GM21515 (cell line): ENCODE results near the gene MAP2K3.
A peak's percentile ranks its signal among the peaks of the same experiment; 100 is the strongest.

Source experiments
- ATAC-seq: cut with Tn5 transposase; IDR thresholded peaks from one replicate; pipeline ENCODE4 v1.9.1; 2021; ENCODE audit not compliant: unreplicated experiment

MAP2K3 gene

DNA sequence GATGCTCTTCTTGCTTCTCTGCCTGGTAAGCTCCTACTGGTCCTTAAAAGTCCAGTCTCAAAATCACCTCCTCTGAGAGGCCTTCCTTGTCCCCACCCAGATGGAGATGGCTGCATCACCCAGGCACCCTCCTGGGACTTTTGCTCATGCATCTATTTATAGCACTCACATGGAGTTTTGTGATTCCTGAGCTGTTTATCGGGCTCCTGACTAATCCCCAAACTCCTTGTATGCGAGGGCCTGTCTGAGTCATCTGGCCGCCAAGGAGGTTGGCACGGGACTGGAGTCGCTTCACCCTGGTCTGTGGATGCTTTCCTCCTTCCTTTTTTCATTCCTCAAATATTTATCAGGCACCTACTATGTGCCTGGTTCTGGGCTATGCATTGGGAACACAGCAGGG is 2.3 kb upstream of the MAP2K3 start:
- no peak for ATAC-seq

DNA sequence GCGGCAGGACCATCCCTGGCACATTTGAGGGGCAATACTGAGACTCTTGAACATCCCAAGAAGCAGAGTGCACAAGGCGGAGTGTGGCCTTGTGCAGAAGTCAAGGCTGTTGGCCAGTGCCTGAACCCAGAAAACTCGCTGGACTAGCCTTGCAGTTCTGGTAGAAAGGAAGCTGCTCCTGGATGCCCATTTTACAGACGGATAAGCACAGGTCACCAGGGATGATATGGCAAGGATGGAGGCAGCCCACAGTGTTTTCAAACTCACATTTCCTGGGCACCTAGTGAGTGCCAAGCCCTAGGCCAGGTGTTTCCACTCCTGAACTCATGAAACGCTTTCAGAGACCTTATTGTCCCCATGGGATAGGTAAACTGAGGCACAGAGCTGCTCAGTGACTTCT is 1.7 kb upstream of the MAP2K3 start:
- no peak for ATAC-seq

GRCh38 chr17:21283482-21284318 is 811 bp upstream of the MAP2K3 start:
- ATAC-seq, result peak; percentile 21

DNA sequence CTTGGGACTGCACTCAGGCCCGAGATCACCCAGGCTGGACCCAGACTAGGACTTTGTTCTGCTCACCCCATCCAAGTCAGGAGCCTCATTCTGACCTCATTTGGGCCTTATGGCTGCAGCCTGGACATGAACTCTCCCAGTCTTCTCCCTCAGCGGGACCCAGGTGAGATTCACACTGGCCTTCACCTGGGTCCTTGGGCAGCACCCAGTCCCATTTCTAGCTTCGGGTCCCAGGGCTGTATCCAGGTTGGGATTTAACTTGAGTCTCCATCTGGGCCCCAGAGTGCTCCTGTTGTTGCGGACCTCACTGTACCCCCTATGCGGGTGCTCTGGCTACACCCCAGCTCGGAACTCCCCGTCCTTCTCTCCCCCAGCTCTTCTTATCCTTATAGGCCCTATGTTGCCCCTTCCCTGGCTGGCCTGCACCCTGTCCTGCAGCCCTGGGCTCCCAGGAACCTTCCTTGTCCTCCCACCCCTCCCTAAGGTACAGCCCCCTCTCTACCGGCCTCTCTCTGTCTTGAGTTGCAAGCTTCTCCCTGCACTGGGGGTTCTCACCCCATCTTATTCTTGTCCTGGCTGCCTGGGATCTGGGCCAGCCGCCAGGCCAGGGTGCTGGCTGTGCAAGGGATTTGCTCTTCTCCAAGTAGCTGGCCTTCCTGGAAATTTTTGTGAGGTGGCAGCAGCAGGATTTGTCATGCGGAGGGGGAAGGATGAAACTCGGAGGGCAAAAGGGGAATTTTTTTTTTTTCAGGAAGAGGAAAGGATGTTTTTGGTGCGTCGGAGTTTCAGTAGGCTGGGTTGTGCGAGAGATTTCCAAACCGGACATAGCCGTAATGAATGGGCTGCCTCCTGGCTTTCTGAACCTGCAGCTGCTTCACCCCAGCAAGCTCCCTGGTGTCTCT is 904 bp downstream of the MAP2K3 start:
- no peak for ATAC-seq

- no peak for ATAC-seq
Measured at GRCh38 chr17:21286066-21286770, 1.7 kb downstream of the MAP2K3 start.

DNA sequence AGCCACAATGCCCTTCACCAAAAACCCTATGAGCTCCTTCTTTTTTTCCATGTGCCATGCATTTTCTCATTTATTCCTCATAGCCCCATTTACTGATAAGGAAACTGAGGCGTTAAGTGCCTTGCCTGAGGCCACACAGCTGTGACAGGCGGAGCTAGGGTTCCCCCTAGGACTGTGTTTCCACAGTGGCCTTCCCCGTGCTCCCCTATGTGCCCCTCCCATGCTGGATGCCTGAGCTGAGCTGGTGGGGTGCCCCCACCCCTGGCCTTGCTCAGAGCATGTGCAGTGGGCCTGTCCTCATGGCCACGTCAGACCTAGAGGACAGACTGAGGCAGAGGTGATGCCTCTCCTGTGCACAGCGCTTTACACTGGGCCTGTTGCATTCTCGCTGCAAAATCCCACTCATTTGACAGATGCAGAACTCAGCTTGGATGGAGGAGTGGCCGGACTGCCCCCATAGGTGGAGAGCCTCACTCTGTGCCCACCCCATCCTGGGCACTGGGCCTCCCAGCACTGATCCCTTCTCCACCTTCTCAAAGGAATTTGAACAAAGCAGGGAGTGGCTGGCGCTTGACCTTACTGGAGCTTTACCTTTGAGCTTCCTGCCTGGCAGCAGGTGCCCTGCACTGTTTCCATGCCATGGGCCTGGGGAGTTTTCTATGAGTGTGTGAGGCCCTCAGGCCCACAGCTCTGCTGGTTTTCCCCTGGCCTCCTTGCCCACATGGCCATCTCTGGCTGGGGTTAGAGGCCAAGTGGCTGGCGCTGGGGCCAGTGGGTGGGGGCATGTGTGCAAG is 2.6 kb downstream of the MAP2K3 start:
- ATAC-seq, result no peak

GRCh38 chr17:21287703-21288449 is 3.4 kb downstream of the MAP2K3 start:
- ATAC-seq, result no peak

GRCh38 chr17:21288571-21289017 is 4.1 kb downstream of the MAP2K3 start:
- ATAC-seq, result no peak

DNA sequence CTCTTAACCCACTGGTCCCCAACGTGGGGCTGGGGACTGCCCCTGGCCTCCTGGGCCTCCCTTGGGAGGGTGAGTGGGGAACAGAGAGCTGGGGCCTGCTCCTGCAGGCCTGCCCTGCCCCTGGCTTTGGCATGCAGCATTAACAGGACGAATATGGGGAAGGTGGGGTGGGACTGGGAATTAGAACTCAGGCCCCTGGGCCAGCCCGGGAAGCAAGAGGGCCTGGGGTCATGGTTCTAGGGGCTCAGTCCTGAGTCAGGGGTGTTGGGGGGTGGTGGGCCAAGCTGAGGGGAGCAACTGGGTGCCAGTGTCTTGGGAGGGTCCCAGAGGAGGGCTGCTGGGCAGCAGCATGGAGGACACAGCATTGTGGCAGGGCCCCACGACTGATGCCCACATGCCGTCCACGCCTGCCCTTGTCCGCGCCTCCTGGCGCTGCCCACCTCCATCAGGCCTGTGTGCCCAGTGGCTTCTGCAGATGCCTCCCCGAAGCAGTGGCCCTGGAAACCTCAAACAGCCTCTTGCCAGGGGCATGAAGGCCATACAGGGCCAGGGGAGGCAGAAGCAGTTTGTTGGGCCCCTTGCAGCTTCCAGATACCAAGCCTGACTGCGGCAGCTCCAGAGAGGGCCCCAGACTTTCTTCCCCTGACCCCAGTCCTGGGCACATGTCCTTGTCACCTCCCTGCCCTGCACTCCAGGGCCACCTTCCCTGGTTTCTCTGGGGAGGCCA is 4.8 kb downstream of the MAP2K3 start:
- no peak for ATAC-seq

GRCh38 chr17:21289902-21290571 is 5.5 kb downstream of the MAP2K3 start:
- no peak for ATAC-seq

GRCh38 chr17:21291357-21291756 is 6.8 kb downstream of the MAP2K3 start:
- no peak for ATAC-seq

DNA sequence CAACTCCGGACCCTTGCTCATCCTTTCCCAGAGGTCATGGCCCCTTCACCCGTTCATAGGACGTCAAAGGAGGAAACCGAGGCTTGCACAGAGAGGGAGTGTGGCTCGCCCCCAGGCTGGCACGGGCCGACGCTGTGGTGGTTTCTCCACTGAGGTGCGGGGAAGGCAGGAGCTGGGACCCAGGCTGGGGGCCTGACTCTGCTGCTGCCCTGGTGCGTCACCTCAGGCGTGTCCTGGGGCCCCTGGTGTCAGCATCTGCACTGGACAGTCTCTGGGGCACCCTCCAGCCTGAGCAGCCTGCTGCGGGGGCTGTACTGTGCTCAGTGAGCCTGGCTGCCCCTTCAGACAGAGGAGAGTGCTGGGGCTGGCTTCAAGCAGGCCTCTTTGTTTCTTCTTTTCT is 7.4 kb downstream of the MAP2K3 start:
- ATAC-seq, result no peak

GRCh38 chr17:21292867-21293830 is 8.6 kb downstream of the MAP2K3 start:
- no peak for ATAC-seq

DNA sequence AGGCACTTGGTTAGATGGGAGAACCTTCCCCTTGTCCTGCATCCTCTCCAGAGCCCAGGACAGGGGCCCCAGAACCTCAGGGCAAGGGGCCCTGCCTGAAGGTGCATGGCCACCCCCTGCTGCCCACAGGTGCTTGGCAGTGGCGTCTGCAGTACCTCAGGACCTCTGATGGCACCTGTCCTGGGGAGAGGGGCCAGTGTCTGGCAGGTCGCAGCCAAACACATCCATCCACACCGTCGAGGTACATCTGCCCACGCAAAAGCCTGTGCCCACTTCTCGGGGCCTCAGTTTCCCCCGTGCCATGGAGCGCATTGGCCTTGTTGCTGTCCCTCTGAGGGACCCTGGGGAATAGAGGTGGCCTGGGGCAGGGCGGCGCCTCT is 9.3 kb downstream of the MAP2K3 start:
- ATAC-seq, result no peak

GRCh38 chr17:21294321-21295035 is 10.0 kb downstream of the MAP2K3 start:
- no peak for ATAC-seq

DNA sequence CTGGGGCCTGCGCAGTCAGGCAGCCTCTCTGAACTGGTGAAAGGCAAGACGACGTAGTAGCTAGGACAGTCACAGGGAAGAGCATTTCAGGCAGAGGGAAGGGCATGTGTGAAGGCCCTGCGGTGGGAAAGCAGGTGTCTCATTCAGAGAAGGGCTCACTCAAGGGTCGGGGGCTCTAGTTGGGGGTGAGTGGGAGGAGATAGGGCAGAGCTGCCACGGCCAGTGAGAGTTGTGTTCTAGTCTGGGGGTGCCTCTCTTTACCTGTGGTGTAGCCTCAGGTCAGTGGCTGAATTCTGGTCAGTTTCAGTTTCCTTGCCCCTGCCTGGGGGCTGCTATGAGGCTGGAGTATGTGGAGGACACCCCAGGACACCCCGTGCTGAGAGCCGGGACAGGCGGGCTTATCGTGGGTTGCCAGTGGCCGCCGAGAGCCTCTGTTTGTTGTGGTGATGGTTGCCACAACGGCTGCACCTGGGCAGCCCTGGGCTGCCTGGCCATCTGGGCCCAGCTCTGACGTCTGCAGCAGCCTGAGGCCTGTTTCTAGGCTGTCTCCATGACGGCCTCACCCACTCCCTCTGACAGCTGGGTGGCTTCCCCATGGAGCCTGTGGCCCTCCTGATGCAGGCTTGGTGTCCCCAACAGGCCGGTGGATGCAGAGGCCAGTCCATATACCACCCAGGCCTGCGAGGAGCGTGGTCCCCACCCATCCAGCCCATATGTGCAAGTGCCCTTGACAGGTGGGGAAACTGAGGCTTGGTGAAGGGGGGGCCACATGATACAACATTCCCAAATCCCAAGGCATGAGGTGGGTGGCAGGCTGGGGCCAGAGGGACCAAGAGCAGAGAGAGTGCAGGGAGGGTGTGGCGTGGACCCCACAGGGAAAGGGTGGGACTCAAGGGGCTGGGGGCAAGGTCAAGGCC is 10.8 kb downstream of the MAP2K3 start:
- no peak for ATAC-seq
